GM12875 (cell line): Measurements from ENCODE around the gene BBIP1.

Experiments
- H3K4me3 ChIP-seq: one replicate; pipeline ENCODE4 v1.5.1; 2011; ENCODE audit warnings: low read depth, low read length, control low read depth
- TF ChIP-seq, protein P1 (sequence below): IDR thresholded peaks from 2 replicates; pipeline ENCODE4 v1.5.1; 2011; ENCODE audit warnings: low read depth, mild to moderate bottlenecking, control low read depth, inconsistent platforms, low read length, moderate library complexity, borderline replicate concordance; ENCODE audit not compliant: insufficient read depth

Gene BBIP1

DNA sequence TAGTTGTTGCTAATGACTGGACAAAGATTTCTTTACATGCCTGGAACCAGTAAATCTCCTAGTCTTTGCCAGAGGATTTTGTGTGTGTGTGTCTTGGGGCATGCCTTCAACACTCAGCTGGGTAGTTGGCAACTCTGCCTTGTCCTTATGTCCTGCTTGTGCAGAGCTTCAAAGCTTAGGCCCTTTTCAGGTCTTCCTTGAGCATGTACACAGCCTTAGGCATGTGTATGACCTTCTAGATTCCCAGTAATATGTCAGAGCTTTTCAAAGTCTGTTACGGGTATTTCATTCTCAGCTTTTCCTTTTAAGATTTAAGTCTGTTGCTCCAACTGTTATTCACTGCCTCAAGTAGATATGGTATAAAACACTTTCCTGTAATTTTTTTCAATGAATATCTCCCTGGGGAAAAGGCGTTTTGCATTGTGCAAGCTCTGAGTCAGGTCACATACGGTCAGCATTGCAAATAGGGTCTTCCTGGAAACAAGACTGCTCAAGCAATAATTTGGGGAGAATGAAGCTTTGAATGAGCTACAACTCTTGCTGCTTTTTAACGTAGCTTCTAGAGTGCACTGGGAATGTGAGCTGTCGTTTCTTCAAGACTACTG is 25.9 kb upstream of the BBIP1 start:
- H3K4me3 ChIP-seq = no peak overlapping the region
- TF ChIP-seq, protein P1, sequence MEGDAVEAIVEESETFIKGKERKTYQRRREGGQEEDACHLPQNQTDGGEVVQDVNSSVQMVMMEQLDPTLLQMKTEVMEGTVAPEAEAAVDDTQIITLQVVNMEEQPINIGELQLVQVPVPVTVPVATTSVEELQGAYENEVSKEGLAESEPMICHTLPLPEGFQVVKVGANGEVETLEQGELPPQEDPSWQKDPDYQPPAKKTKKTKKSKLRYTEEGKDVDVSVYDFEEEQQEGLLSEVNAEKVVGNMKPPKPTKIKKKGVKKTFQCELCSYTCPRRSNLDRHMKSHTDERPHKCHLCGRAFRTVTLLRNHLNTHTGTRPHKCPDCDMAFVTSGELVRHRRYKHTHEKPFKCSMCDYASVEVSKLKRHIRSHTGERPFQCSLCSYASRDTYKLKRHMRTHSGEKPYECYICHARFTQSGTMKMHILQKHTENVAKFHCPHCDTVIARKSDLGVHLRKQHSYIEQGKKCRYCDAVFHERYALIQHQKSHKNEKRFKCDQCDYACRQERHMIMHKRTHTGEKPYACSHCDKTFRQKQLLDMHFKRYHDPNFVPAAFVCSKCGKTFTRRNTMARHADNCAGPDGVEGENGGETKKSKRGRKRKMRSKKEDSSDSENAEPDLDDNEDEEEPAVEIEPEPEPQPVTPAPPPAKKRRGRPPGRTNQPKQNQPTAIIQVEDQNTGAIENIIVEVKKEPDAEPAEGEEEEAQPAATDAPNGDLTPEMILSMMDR = no peak

GRCh38 chr10:110939419-110939818 is 20.4 kb upstream of the BBIP1 start:
- H3K4me3 ChIP-seq = no peak overlapping the region
- TF ChIP-seq, protein P1 = no peak

- TF ChIP-seq, protein P1 = no peak
- H3K4me3 ChIP-seq = no peak overlapping the region
Observed at GRCh38 chr10:110936757-110937156, 17.8 kb upstream of the BBIP1 start.

DNA sequence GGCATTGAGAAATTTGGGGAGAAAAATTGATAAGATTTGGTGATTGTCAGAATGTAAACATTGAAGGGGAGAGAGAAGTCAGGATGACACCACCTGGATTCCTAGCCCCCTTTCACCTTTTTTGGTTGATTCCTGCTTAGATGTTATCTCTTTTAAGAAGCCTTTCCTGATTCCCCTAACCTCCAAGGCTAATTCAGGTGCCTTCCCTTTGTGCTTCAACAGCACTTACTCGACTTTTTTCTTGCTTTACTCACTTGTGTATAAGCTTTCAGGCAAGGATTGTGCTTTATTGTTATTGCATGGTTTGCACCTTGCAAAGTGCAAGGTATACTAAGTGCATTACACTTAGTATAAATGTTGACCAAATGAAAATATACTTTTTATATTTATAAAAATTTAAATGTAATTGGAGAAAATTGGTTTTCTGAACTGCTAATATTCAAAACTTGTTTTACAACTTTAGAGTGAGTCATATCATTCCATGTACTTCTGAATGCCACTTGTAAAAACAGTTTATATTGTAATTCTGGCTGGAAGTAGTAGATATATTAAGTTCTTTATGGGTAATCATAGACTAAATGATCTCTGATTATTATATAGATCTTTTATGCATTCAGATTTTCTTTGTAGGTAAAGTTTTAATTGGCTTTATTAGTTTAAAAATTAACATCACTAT is 13.7 kb upstream of the BBIP1 start:
- TF ChIP-seq, protein P1 = no peak
- H3K4me3 ChIP-seq = no peak overlapping the region

GRCh38 chr10:110931769-110932381 is 12.9 kb upstream of the BBIP1 start:
- H3K4me3 ChIP-seq = no peak overlapping the region
- TF ChIP-seq, protein P1 = no peak

DNA sequence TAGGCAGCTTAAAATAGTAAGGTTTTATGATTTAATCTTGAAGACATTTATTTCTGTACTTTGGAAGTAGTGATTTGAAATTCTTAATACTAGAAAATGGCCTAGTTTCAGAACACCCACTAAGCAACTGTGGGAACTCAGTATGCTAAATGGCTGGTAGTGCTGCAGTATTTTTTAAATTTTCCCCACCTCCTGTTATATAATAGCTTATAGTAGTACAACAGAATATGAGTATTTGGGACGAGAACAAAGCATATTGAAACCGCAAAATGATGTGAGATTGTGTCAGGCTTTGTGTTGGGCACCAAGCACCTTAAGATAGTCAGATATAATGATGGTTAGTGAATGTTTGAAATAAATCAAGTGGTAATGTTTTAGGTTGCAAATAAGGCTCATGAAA is 8.5 kb upstream of the BBIP1 start:
- TF ChIP-seq, protein P1 = no peak

More for the DNA sequence above, 8.5 kb upstream of the BBIP1 start:
- no peak overlapping the region for H3K4me3 ChIP-seq
